Lower lobe of right lung (tissue), 2 donors: ENCODE results near the gene MMP21. TPM values are rescaled to one million over a fixed set of nuclear protein-coding genes. Genes with fewer than 3 reads are reported as not detected.

Source experiments
- ATAC-seq, 2 donors: fragments of 200-7000 bp; cut with Tn5 transposase; one replicate each; pipeline ENCODE4 v1.9.1; 2020 to 2022; ENCODE audit warnings: mild to moderate bottlenecking in 2 of 2, moderate library complexity in 2 of 2
- DNase-seq: peaks from one replicate; pipeline ENCODE4 v3.0.0-alpha.2; 2020
- H3K27ac ChIP-seq: fragments of 200-600 bp; one replicate; pipeline ENCODE4 v1.8.0; 2022
- H3K27me3 ChIP-seq: fragments of 200-600 bp; one replicate; pipeline ENCODE4 v1.8.0; 2022; ENCODE audit warnings: low read depth
- H3K36me3 ChIP-seq: fragments of 200-600 bp; one replicate; pipeline ENCODE4 v1.8.0; 2022; ENCODE audit warnings: mild to moderate bottlenecking
- H3K4me1 ChIP-seq: fragments of 200-600 bp; one replicate; pipeline ENCODE4 v1.8.0; 2022
- H3K4me3 ChIP-seq: fragments of 200-600 bp; one replicate; pipeline ENCODE4 v1.8.0; 2022; ENCODE audit warnings: mild to moderate bottlenecking
- H3K9me3 ChIP-seq: fragments of 200-600 bp; one replicate; pipeline ENCODE4 v1.8.0; 2022
- CTCF ChIP-seq: fragments of 200-600 bp; IDR thresholded peaks from one replicate; pipeline ENCODE4 v1.8.0; 2022; ENCODE audit warnings: antibody characterized with exemption, mild to moderate bottlenecking
- intact Hi-C: fragments of 100-400 bp; cut with DNase I; formaldehyde crosslinking; loops from one replicate; pipeline ENCODE4 v1.11.0; 2022
- total RNA-seq: library from RNA; stranded (reverse); fragmentation: NEBNext Ultra II Directional; extraction: Animal tissue kit (Norgen Biotek cat#: 25700); gene quantifications from one replicate; pipeline ENCODE4 v1.2.1, GENCODE V29; 2021
- donor health status: DM: no; HTN: yes; CAD: no; lungs with severe emphysema.

The MMP21 gene
- total RNA-seq, 1 donor from 2014 or later = not detected

GRCh38 chr10:125797994-125798662 lies 22.5 kb upstream of the MMP21 start:
- no peaks in the 10 kb centered on the region for H3K9me3 ChIP-seq
- peak in 1 of 2 donors; percentile 28 for ATAC-seq
- no peak overlapping the region for H3K27ac ChIP-seq
- no peaks in the 10 kb centered on the region for H3K4me1 ChIP-seq
- intact Hi-C loops = no loop called here
- H3K36me3 ChIP-seq = peaks cover 78% of the 10 kb centered on the region
- DNase-seq = no peak
- H3K27me3 ChIP-seq = no peaks in the 10 kb centered on the region
- no peak for TF ChIP-seq CTCF
- no peak overlapping the region for H3K4me3 ChIP-seq

DNA sequence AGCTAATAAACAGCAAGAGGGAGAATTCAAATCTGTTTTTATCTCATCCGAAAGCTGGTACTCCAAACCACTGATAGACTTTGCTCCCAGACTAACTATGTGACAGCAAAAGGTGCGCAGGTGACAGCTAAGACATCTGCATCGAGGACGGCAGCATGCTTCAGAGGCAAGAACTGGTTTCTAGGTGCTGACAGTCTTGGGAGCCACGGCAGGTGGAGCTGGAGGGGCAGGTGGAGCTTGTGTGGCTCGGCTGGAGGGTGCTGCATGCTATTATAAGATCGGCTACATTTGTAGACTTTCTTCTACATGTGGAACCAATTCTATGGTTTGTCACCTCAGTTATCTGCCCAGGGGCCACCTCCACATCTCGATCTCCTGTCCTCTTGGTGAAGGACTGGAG lies 21.8 kb upstream of the MMP21 start:
- Histone ChIP-seq H3K4me1 (no peaks in the 10 kb centered on the region), H3K9me3 (no peaks in the 10 kb centered on the region), H3K36me3 (peaks cover 79% of the 10 kb centered on the region), H3K27ac (no peak overlapping the region), H3K4me3 (no peak overlapping the region), H3K27me3 (no peaks in the 10 kb centered on the region)
- DNase-seq = no peak
- no peak for ATAC-seq
- TF ChIP-seq CTCF = no peak
- intact Hi-C loops = no loop called here

DNA sequence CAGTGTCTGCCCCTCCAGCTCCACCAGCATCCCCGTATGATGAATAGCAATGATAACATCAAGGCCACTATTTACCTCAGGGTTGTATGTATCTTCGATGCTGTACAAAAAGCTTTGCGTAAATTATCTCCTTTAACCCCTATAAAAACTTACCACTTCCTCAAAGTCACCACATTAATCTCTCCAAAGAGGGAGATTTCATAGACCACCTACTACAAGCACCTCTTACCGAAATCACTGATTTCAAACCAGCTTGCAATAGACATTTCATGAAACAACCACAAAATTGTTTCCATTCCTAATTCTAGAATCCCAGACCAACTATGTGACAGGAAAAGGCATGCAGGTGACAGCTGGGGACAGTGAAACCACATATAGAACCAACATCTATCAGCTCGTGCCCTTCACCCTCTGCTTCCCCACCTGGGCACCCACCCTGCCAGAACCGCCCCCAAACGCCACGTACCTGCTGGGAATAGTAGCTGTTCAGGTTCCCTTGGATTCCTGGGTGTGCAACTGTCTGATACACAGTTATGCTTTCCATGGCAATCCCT lies 20.1 kb upstream of the MMP21 start:
- TF ChIP-seq CTCF = no peak
- H3K27me3 ChIP-seq = no peaks in the 10 kb centered on the region
- DNase-seq = no peak
- no peak overlapping the region for H3K4me3 ChIP-seq
- no peak for ATAC-seq
- H3K27ac ChIP-seq = no peak overlapping the region
- peaks cover 79% of the 10 kb centered on the region for H3K36me3 ChIP-seq
- intact Hi-C loops = no loop called here
- H3K4me1 ChIP-seq = no peaks in the 10 kb centered on the region
- no peaks in the 10 kb centered on the region for H3K9me3 ChIP-seq

DNA sequence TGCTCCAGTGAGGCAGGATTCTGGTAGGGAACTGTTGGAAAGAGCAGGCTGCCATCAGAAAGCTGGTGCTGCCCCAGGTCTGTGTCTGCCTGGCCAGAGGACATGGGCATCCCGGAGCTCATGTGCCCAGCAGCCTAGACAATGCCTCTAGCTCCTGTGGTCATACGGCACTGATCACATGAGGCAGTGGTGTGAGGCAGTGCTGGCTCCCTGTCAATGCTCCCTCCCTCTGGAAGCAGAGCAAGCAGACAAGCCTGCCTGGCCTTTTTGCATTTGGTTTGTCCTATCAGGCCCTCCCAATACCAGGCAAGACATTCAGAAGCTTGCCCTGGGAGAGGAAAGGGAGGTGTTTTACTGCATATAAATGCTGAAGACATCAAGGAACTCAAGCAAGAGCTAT lies 19.5 kb upstream of the MMP21 start:
- Histone ChIP-seq H3K36me3 (peaks cover 76% of the 10 kb centered on the region), H3K9me3 (no peaks in the 10 kb centered on the region), H3K4me1 (no peaks in the 10 kb centered on the region), H3K4me3 (no peak overlapping the region), H3K27ac (no peak overlapping the region), H3K27me3 (no peaks in the 10 kb centered on the region)
- no peak for ATAC-seq
- no peak for TF ChIP-seq CTCF
- DNase-seq = no peak
- intact Hi-C loops = no loop called here

- no peaks in the 10 kb centered on the region for H3K9me3 ChIP-seq
- no peak for TF ChIP-seq CTCF
- DNase-seq (no peak), ATAC-seq (no peak)
- intact Hi-C loops = no loop called here
- no peak overlapping the region for H3K4me3 ChIP-seq
- no peaks in the 10 kb centered on the region for H3K27me3 ChIP-seq
- H3K36me3 ChIP-seq = peaks cover 85% of the 10 kb centered on the region
- H3K27ac ChIP-seq = no peak overlapping the region
- H3K4me1 ChIP-seq = no peaks in the 10 kb centered on the region
Observed at GRCh38 chr10:125792342-125793300, 17.0 kb upstream of the MMP21 start.
